GM21723 (cell line): ENCODE data around the gene NFATC1.

ENCODE experiments used
- ATAC-seq: cut with Tn5 transposase; IDR thresholded peaks from one replicate; pipeline ENCODE4 v1.9.1; 2021; ENCODE audit warnings: mild to moderate bottlenecking, moderate library complexity; ENCODE audit not compliant: unreplicated experiment

Gene NFATC1

DNA sequence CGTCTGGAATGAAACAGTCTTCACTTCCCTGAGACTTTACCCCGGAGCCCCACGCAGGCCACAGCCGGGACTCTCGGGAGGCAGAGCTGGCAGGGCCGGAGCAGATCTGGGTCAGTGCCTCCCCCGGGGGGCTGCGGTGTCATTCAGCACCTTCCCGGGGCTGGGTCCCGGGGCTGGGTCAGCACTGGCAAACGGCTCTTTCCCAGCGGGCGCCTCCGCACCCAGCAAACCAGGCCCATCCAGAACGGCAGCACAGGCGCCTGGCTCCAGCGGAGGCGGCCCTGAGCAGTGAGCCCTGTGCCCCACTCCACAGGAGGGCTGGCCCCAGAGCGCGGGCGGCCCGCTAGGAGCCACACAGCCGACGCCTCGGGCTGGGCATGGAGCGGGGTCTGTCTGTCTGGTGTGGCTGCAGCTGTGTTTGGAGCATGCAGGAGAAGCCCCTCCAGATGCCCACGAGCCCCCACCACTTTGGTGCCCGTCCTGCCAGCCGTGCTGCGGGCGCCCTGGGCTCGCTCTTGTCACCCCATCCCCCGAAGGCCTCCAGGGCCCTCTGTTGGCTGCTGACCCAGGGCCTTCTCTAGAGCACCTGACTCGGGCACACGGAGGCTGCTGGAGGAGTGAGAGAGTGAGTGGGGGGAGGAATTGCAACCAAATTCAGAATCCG lies 151.8 kb downstream of the NFATC1 start:
- no peak for ATAC-seq

DNA sequence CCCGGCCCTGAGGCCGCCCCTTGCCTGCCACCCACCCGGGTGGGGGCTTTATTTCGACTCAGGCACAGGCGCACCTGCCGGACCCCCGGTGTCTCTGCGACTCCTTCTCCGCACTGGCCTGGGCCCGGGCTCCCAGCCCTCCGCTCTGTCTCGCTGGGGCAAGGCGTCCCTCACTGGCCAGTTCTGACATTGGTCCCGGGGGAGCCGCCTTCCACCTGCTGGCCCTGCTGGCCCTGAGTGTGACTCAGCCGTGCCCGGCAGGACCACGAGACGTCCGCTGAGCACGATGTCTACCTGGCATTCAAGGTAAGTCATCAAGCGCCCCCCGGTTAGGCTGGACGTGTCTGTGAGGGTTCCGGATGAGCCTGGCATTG lies 152.3 kb downstream of the NFATC1 start:
- no peak for ATAC-seq

GRCh38 chr18:79548621-79548985 lies 152.9 kb downstream of the NFATC1 start:
- no peak for ATAC-seq

- ATAC-seq: no peak
Measured at GRCh38 chr18:79548986-79549637, 153.4 kb downstream of the NFATC1 start.

- no peak for ATAC-seq
Measured at GRCh38 chr18:79549638-79550000, 153.9 kb downstream of the NFATC1 start.

DNA sequence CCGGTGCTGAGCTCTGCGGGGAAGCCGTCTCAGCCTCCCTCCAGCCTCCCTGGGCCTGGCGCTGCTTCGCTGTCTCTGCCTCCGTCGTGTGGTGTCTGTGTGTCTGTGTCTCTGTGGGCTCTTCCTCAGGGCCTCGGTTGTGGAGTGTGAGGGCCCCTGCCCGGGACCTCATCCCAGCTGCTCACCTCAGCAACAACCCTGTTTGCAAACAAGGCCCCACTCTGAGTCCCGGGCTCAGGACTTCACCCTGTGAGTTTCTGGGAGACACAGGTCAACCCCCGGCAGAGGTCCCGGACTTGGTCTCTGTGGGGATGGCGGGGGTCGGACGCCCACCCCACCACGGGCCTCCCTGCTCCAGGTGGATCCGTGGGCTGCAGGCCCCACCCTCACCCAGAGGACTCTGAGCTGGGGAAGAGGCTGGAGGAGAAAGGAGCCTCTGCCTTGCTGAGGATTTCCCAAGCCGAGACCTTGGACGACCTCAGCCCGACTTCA lies 156.5 kb downstream of the NFATC1 start:
- no peak for ATAC-seq

DNA sequence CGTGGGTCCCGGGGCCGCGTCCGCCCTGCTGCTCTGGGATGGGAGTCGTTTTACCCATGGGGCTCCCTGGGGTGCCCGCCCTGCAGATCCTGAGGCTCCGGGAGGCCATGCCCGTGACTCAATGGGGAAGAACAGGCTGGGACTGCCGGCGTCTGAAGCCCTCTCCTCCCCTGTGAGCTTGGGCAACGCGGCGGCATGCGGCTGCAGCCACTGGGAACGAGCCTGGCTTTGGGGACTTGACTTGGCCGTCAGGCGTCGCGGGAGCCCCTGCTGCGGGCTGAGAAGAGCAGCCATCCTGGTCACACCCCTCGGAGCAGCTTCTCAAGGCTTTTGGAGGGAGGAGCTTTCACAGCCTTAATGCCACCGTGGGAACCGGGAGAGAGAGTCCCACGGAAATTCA lies 157.0 kb downstream of the NFATC1 start:
- no peak for ATAC-seq

DNA sequence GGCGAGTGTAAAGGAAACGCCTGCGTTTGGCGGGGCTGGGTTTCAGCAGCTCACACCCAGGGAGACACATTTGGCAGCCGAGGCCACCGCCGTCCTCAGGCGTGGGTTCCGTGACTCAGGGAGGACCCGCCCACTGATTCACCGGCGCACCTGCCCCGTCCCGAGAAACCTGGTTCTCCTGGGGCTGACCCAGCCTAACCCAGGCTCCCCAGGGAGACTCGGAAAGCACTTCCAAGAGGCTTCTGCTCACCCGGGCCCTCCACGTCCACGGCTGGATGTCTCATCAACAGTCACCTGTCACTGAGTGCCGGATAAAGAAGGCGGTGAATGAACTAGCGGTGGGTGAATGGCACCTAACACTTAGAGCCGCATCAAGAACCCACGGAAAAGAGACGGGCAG lies 157.4 kb downstream of the NFATC1 start:
- no peak for ATAC-seq

GRCh38 chr18:79553696-79554095 lies 158.0 kb downstream of the NFATC1 start:
- no peak for ATAC-seq

- ATAC-seq: no peak
Measured at GRCh38 chr18:79554321-79554720, 158.6 kb downstream of the NFATC1 start.

GRCh38 chr18:79554945-79555645 lies 159.4 kb downstream of the NFATC1 start:
- ATAC-seq: no peak

DNA sequence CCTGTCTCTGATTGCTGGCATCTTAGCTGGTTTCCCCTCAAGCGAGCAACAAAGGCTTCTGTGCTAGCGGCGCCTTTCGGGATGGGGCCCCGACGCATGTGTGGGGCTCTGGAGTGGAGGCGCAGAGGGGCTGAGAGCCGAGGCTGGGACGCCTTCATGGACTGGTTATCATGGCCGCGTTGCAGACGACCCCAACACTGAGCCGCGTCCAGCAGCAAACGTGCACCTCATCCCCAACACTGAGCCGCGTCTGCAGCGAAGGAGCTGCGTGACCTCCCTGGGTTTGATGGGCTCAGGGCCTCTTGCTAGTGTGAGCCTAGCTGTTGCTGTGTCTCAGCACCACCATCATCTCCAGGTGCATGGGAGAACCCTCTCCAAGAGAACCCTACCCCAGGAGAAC lies 160.2 kb downstream of the NFATC1 start:
- no peak for ATAC-seq

DNA sequence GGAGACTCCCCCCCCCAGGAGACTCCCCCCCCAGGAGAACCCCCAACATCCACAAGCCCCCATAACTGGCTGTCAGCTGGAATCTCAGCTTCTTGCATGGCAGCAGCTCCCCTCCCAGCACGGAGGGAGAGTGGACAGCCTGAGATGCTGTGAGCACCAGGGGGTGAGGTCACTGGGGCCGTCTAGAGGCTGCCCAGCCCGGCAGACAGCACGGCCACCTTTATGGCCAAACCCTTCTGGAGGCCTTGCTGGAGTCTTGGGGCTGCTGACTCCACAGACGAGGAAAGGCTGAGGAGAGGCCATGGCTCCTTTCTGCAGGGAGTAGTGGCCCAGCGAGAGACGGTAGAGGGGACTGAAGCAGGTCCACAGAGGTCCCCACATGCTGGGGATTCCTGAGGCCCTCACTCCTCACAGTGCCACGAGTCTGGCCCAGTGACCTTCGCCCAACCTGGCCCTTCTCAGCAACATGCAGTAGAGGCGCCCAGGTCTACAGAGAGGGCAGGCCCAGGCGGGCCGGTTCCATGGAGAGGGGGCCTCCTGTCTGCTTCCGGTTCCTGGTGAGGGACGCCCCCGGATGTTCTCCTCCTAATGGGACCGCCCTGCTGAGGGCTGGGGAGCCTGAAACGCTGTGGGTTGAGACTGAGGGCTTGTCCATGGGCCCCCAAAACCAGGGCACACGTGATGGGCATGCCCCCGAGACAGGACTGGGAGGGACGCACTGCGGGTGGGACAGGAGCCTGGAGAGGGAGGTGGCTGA lies 161.3 kb downstream of the NFATC1 start:
- ATAC-seq: no peak

GRCh38 chr18:79558196-79558932 lies 162.6 kb downstream of the NFATC1 start:
- no peak for ATAC-seq

GRCh38 chr18:79558933-79559416 lies 163.2 kb downstream of the NFATC1 start:
- no peak for ATAC-seq

DNA sequence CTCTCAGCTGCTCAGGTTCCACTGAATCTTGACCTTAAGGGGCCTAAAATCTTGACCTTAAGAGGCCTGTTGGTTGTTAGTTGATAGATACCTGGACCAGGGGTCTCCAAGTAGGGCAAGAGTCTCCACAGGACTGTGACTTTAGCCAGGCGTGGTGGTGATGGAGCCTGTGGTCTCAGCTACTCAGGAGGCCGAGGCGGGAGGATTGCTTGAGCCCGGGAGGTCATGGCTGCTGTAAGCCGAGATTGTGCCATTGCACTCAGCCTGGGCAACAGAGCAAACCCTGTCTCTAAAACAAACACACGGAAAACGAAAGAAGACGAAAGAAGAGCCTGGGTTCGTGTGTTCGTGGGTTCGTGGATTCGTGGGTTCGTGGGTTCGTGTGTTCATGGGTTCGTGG lies 163.7 kb downstream of the NFATC1 start:
- no peak for ATAC-seq

GRCh38 chr18:79560042-79560860 lies 164.5 kb downstream of the NFATC1 start:
- ATAC-seq: no peak

GRCh38 chr18:79560861-79561210 lies 165.1 kb downstream of the NFATC1 start:
- ATAC-seq: no peak

GRCh38 chr18:79563949-79564348 lies 168.2 kb downstream of the NFATC1 start:
- ATAC-seq: no peak

- no peak for ATAC-seq
Measured at GRCh38 chr18:79564441-79564840, 168.7 kb downstream of the NFATC1 start.
